ENCODE measurements around the gene MBTD1. TPM values are rescaled to one million over a fixed set of nuclear protein-coding genes. Genes with fewer than 3 reads are reported as not detected.

MBTD1 gene
- total RNA-seq, 4 donors from 2014 or later, result 17.3 to 26.9 (median 24.3) TPM

- no peak overlapping the region for H3K27ac ChIP-seq
- 94 to 96% methylated on average over 2 of the region's 2 CpGs for WGBS, 2 donors
These were observed 19.6 kb downstream of the MBTD1 start for GRCh38 chr17:51240275-51240674.

GRCh38 chr17:51238255-51238887, 21.5 kb downstream of the MBTD1 start:
- WGBS, 2 donors, result 88 to 91% methylated on average over 6 of the region's 6 CpGs
- H3K36me3 ChIP-seq, result no peaks in the 10 kb centered on the region
- TF ChIP-seq POLR2A (IDR thresholded peaks at IDR 0.05), result no peak
- no peak overlapping the region for H3K27ac ChIP-seq
- intact Hi-C loops (cut with DNase I), result no loop called here
- peaks cover 0 to 4% of the 10 kb centered on the region in 2 donors for H3K4me1 ChIP-seq
- H3K9me3 ChIP-seq, result no peaks in the 10 kb centered on the region
- no peak overlapping the region for H3K4me3 ChIP-seq (replicated peaks in 1 of 3)
- no peaks in the 10 kb centered on the region for H3K27me3 ChIP-seq
- DNase-seq, result no peak

More at GRCh38 chr17:51240275-51240674, 19.6 kb downstream of the MBTD1 start:
- no peaks in the 10 kb centered on the region for H3K27me3 ChIP-seq
- H3K36me3 ChIP-seq, result no peaks in the 10 kb centered on the region
- TF ChIP-seq, protein P1, sequence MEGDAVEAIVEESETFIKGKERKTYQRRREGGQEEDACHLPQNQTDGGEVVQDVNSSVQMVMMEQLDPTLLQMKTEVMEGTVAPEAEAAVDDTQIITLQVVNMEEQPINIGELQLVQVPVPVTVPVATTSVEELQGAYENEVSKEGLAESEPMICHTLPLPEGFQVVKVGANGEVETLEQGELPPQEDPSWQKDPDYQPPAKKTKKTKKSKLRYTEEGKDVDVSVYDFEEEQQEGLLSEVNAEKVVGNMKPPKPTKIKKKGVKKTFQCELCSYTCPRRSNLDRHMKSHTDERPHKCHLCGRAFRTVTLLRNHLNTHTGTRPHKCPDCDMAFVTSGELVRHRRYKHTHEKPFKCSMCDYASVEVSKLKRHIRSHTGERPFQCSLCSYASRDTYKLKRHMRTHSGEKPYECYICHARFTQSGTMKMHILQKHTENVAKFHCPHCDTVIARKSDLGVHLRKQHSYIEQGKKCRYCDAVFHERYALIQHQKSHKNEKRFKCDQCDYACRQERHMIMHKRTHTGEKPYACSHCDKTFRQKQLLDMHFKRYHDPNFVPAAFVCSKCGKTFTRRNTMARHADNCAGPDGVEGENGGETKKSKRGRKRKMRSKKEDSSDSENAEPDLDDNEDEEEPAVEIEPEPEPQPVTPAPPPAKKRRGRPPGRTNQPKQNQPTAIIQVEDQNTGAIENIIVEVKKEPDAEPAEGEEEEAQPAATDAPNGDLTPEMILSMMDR (IDR thresholded peaks at IDR 0.05), result no peak
- no peak for TF ChIP-seq POLR2A (IDR thresholded peaks at IDR 0.05)
- no peak for DNase-seq
- peaks cover 0 to 4% of the 10 kb centered on the region in 2 donors for H3K4me1 ChIP-seq
- no peak overlapping the region for H3K4me3 ChIP-seq (replicated peaks in 1 of 3)
- no peaks in the 10 kb centered on the region for H3K9me3 ChIP-seq
- intact Hi-C loops (cut with DNase I), result no loop called here

- no peak for DNase-seq
- 84 to 92% methylated on average over 6 of the region's 6 CpGs for WGBS, 2 donors
These were observed 25.7 kb downstream of the MBTD1 start for GRCh38 chr17:51234162-51234561.

DNA sequence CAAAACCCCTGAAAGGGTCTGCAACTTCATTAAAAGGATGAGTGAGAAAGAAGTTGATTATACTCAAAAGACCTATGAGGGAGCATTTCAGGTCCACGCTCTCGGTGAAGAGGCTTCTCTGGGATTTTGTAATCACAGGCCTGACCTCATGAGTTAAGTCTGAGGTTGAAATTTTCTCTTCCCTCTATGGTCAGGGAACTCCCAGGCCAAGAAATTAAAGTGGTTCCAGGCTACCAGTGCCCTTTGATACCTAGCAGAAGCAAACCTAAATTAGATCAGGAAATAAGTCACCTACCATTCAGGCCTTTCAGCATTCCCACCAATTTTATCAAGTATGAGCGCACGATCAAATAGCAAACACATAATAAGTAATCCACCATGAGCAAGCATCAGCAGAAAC, 27.9 kb downstream of the MBTD1 start:
- DNase-seq, result no peak
- no peak overlapping the region for H3K27ac ChIP-seq
- H3K4me1 ChIP-seq, result no peaks in the 10 kb centered on the region
- intact Hi-C loops (cut with DNase I), result no loop called here
- H3K27me3 ChIP-seq, result no peaks in the 10 kb centered on the region
- no peaks in the 10 kb centered on the region for H3K9me3 ChIP-seq
- H3K4me3 ChIP-seq (replicated peaks in 1 of 3), result no peak overlapping the region
- no peaks in the 10 kb centered on the region for H3K36me3 ChIP-seq
- 83 to 95% methylated on average over 4 of the region's 4 CpGs for WGBS, 2 donors
- TF ChIP-seq, protein P1 (IDR thresholded peaks at IDR 0.05), result no peak
- TF ChIP-seq POLR2A (IDR thresholded peaks at IDR 0.05), result no peak

More at GRCh38 chr17:51234162-51234561, 25.7 kb downstream of the MBTD1 start:
- no peak overlapping the region for H3K4me3 ChIP-seq (replicated peaks in 1 of 3)
- TF ChIP-seq, protein P1 (IDR thresholded peaks at IDR 0.05), result no peak
- H3K27me3 ChIP-seq, result no peaks in the 10 kb centered on the region
- intact Hi-C loops (cut with DNase I), result no loop called here
- H3K9me3 ChIP-seq, result no peaks in the 10 kb centered on the region
- H3K4me1 ChIP-seq, result peaks cover 0 to 4% of the 10 kb centered on the region in 2 donors
- no peak overlapping the region for H3K27ac ChIP-seq
- H3K36me3 ChIP-seq, result no peaks in the 10 kb centered on the region

DNA sequence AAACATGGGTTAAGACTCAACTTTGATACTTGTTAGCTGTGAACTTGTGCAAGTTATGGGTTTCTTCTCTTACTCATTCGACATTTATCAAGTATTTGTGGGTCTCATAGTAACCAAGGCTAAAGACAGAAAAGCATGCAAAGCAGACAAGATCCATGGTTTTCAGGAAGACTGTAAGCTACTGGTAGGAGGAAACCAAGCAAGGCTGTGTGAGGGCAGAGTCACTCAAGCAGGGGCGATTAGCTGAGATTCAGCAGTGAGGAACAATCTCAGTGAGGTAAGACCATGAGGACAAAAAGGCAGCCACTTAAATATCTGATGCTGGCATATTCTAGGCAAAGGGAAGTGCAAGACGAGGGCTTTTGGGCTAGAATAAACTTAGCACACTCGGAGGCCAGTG, 29.5 kb downstream of the MBTD1 start:
- Histone ChIP-seq H3K27me3 (no peaks in the 10 kb centered on the region), H3K9me3 (no peaks in the 10 kb centered on the region), H3K4me1 (no peaks in the 10 kb centered on the region), H3K27ac (no peak overlapping the region), H3K36me3 (no peaks in the 10 kb centered on the region), H3K4me3 (replicated peaks in 1 of 3) (no peak overlapping the region)
- intact Hi-C loops (cut with DNase I), result no loop called here
- whole genome bisulfite sequencing, 2 donors, result 42 to 48% methylated on average over 4 of the region's 4 CpGs
- peak; percentile 15 to 32 for DNase-seq
- TF ChIP-seq POLR2A (IDR thresholded peaks at IDR 0.05), result no peak
- TF ChIP-seq, protein P1 (IDR thresholded peaks at IDR 0.05), result no peak
